ENCODE data around the gene ETS1.

ETS1 gene

GRCh38 chr11:128594226-128594625 is 6.9 kb upstream of the ETS1 start:
- TF ChIP-seq NFIC (IDR thresholded peaks at IDR 0.05) (no peak), ZBTB7A (IDR thresholded peaks at IDR 0.05; ENCODE audit: low read depth) (no peak), TAF1 (IDR thresholded peaks at IDR 0.05; ENCODE audit: low read depth) (no peak), TCF12 (IDR thresholded peaks at IDR 0.05; ENCODE audit: low read depth) (no peak), YY1 (IDR thresholded peaks at IDR 0.05; ENCODE audit: low read depth) (no peak), EGR1 (IDR thresholded peaks at IDR 0.05) (no peak)

GRCh38 chr11:128593281-128593680 is 5.9 kb upstream of the ETS1 start:
- TF ChIP-seq CREB1 (IDR thresholded peaks at IDR 0.05; ENCODE audit: low read depth) (no peak), EP300 (IDR thresholded peaks at IDR 0.05; ENCODE audit: borderline replicate concordance) (no peak), NFIC (IDR thresholded peaks at IDR 0.05) (no peak), EGR1 (IDR thresholded peaks at IDR 0.05) (no peak), MAX (IDR thresholded peaks at IDR 0.05) (no peak), FOXM1 (IDR thresholded peaks at IDR 0.05; ENCODE audit: borderline replicate concordance, low read depth) (no peak), TEAD4 (IDR thresholded peaks at IDR 0.05) (no peak), ZBTB7A (IDR thresholded peaks at IDR 0.05; ENCODE audit: low read depth) (no peak)

- no peak for TF ChIP-seq USF1 (IDR thresholded peaks at IDR 0.05)
Observed at GRCh38 chr11:128592454-128592853, 5.1 kb upstream of the ETS1 start.

GRCh38 chr11:128590587-128590986 is 3.2 kb upstream of the ETS1 start:
- TF ChIP-seq TCF12 (IDR thresholded peaks at IDR 0.05; ENCODE audit: low read depth) = no peak
- TF ChIP-seq YY1 (IDR thresholded peaks at IDR 0.05; ENCODE audit: low read depth) = no peak
- TF ChIP-seq TAF1 (IDR thresholded peaks at IDR 0.05; ENCODE audit: low read depth) = no peak

- no peak for TF ChIP-seq NFIC (IDR thresholded peaks at IDR 0.05)
- TF ChIP-seq ZBTB7A (IDR thresholded peaks at IDR 0.05; ENCODE audit: low read depth) = no peak
- no peak for TF ChIP-seq EP300 (IDR thresholded peaks at IDR 0.05; ENCODE audit: borderline replicate concordance)
- TF ChIP-seq TAF1 (IDR thresholded peaks at IDR 0.05; ENCODE audit: low read depth) = no peak
- TF ChIP-seq USF1 (IDR thresholded peaks at IDR 0.05) = no peak
- TF ChIP-seq CEBPB (IDR thresholded peaks at IDR 0.05) = no peak
- TF ChIP-seq EGR1 (IDR thresholded peaks at IDR 0.05) = no peak
- no peak for TF ChIP-seq REST (IDR thresholded peaks at IDR 0.05; ENCODE audit: low read depth)
- TF ChIP-seq YY1 (IDR thresholded peaks at IDR 0.05; ENCODE audit: low read depth) = no peak
- no peak for TF ChIP-seq FOXM1 (IDR thresholded peaks at IDR 0.05; ENCODE audit: borderline replicate concordance, low read depth)
- no peak for TF ChIP-seq MAX (IDR thresholded peaks at IDR 0.05)
- no peak for TF ChIP-seq RAD21 (IDR thresholded peaks at IDR 0.05; ENCODE audit: low read depth)
Observed at GRCh38 chr11:128589998-128590397, 2.6 kb upstream of the ETS1 start.

GRCh38 chr11:128588093-128588492 is 735 bp upstream of the ETS1 start:
- no peak for TF ChIP-seq CEBPB (IDR thresholded peaks at IDR 0.05)
- no peak for TF ChIP-seq ZBTB7A (IDR thresholded peaks at IDR 0.05; ENCODE audit: low read depth)
- no peak for TF ChIP-seq EP300 (IDR thresholded peaks at IDR 0.05; ENCODE audit: borderline replicate concordance)
- no peak for TF ChIP-seq REST (IDR thresholded peaks at IDR 0.05; ENCODE audit: low read depth)
- no peak for TF ChIP-seq TCF12 (IDR thresholded peaks at IDR 0.05; ENCODE audit: low read depth)
- no peak for TF ChIP-seq RAD21 (IDR thresholded peaks at IDR 0.05; ENCODE audit: low read depth)
- no peak for TF ChIP-seq FOXM1 (IDR thresholded peaks at IDR 0.05; ENCODE audit: borderline replicate concordance, low read depth)
- TF ChIP-seq TAF1 (IDR thresholded peaks at IDR 0.05; ENCODE audit: low read depth) = no peak
- TF ChIP-seq USF1 (IDR thresholded peaks at IDR 0.05) = no peak
- TF ChIP-seq YY1 (IDR thresholded peaks at IDR 0.05; ENCODE audit: low read depth) = no peak
- TF ChIP-seq NFIC (IDR thresholded peaks at IDR 0.05) = no peak
- no peak for TF ChIP-seq MAX (IDR thresholded peaks at IDR 0.05)
- no peak for TF ChIP-seq EGR1 (IDR thresholded peaks at IDR 0.05)
- no peak for TF ChIP-seq TEAD4 (IDR thresholded peaks at IDR 0.05)
- no peak for TF ChIP-seq CREB1 (IDR thresholded peaks at IDR 0.05; ENCODE audit: low read depth)

All from Ishikawa (cell line).